ENCODE measurements around the gene GLT6D1. TPM values are rescaled to one million over a fixed set of nuclear protein-coding genes. Genes with fewer than 3 reads are reported as not detected.

GLT6D1 gene
- total RNA-seq, 1 experiment from 2014 or later, result not detected

- CTCF ChIA-PET, result no interaction called here
- no peak overlapping the region for H3K27ac Mint-ChIP-seq (ENCODE audit: unreplicated experiment)
- no peak for DNase-seq
- no peaks in the 10 kb centered on the region for H3K9me3 Mint-ChIP-seq (ENCODE audit: low read depth, unreplicated experiment)
- intact Hi-C loops (cut with micrococcal nuclease; ENCODE audit: unreplicated experiment), result no loop called here
- BruUV-seq (replicated peaks), result no TSS peak
- H3K36me3 Mint-ChIP-seq (ENCODE audit: insufficient read depth, unreplicated experiment), result no peaks in the 10 kb centered on the region
- no peaks in the 10 kb centered on the region for H3K4me1 Mint-ChIP-seq (ENCODE audit: low read depth, unreplicated experiment)
- no peak overlapping the region for H3K4me3 Mint-ChIP-seq (ENCODE audit: low read depth, unreplicated experiment)
- peaks cover 73% of the 10 kb centered on the region for H3K27me3 Mint-ChIP-seq (ENCODE audit: unreplicated experiment)
- TF ChIP-seq CTCF (IDR thresholded peaks at IDR 0.05; ENCODE audit: unreplicated experiment), result no peak
Measured at GRCh38 chr9:135611875-135612209, 27.5 kb downstream of the GLT6D1 start.

GRCh38 chr9:135611142-135611874 is 28.0 kb downstream of the GLT6D1 start:
- BruUV-seq (replicated peaks), result no TSS peak
- intact Hi-C loops (cut with micrococcal nuclease; ENCODE audit: unreplicated experiment), result no loop called here
- H3K4me3 Mint-ChIP-seq (ENCODE audit: low read depth, unreplicated experiment), result no peak overlapping the region
- H3K4me1 Mint-ChIP-seq (ENCODE audit: low read depth, unreplicated experiment), result no peaks in the 10 kb centered on the region
- no peak for DNase-seq
- peaks cover 67% of the 10 kb centered on the region for H3K27me3 Mint-ChIP-seq (ENCODE audit: unreplicated experiment)
- CTCF ChIA-PET, result no interaction called here
- H3K36me3 Mint-ChIP-seq (ENCODE audit: insufficient read depth, unreplicated experiment), result no peaks in the 10 kb centered on the region
- H3K27ac Mint-ChIP-seq (ENCODE audit: unreplicated experiment), result no peak overlapping the region
- TF ChIP-seq CTCF (IDR thresholded peaks at IDR 0.05; ENCODE audit: unreplicated experiment), result no peak
- H3K9me3 Mint-ChIP-seq (ENCODE audit: low read depth, unreplicated experiment), result no peaks in the 10 kb centered on the region

GRCh38 chr9:135610290-135611141 is 28.8 kb downstream of the GLT6D1 start:
- no peak for DNase-seq
- no peaks in the 10 kb centered on the region for H3K4me1 Mint-ChIP-seq (ENCODE audit: low read depth, unreplicated experiment)
- no peaks in the 10 kb centered on the region for H3K9me3 Mint-ChIP-seq (ENCODE audit: low read depth, unreplicated experiment)
- intact Hi-C loops (cut with micrococcal nuclease; ENCODE audit: unreplicated experiment), result no loop called here
- peaks cover 59% of the 10 kb centered on the region for H3K27me3 Mint-ChIP-seq (ENCODE audit: unreplicated experiment)
- no peak overlapping the region for H3K4me3 Mint-ChIP-seq (ENCODE audit: low read depth, unreplicated experiment)
- CTCF ChIA-PET, result no interaction called here
- TF ChIP-seq CTCF (IDR thresholded peaks at IDR 0.05; ENCODE audit: unreplicated experiment), result no peak
- no peak overlapping the region for H3K27ac Mint-ChIP-seq (ENCODE audit: unreplicated experiment)
- no peaks in the 10 kb centered on the region for H3K36me3 Mint-ChIP-seq (ENCODE audit: insufficient read depth, unreplicated experiment)
- no TSS peak for BruUV-seq (replicated peaks)

GRCh38 chr9:135609366-135609955 is 29.9 kb downstream of the GLT6D1 start:
- Mint-ChIP-seq H3K9me3 (ENCODE audit: low read depth, unreplicated experiment) (no peaks in the 10 kb centered on the region), H3K27me3 (ENCODE audit: unreplicated experiment) (peaks cover 51% of the 10 kb centered on the region), H3K4me3 (ENCODE audit: low read depth, unreplicated experiment) (no peak overlapping the region), H3K27ac (ENCODE audit: unreplicated experiment) (no peak overlapping the region), H3K36me3 (ENCODE audit: insufficient read depth, unreplicated experiment) (no peaks in the 10 kb centered on the region), H3K4me1 (ENCODE audit: low read depth, unreplicated experiment) (no peaks in the 10 kb centered on the region)
- CTCF ChIA-PET, result interaction anchor here (0.9 kb wide), 1 partner anchor 58 kb away, joined by 5 read pairs; no protein-coding TSS in a partner anchor
- no peak for TF ChIP-seq CTCF (IDR thresholded peaks at IDR 0.05; ENCODE audit: unreplicated experiment)
- intact Hi-C loops (cut with micrococcal nuclease; ENCODE audit: unreplicated experiment), result no loop called here
- DNase-seq, result no peak
- BruUV-seq (replicated peaks), result no TSS peak

All from Calu3 (cell line).